NCI-H748 (cell line): ENCODE measurements around the gene ATG13.

Experiments
- DNase-seq: peaks from one replicate; lab custom pipeline; 2025; ENCODE audit not compliant: unreplicated experiment; lab: John Stamatoyannopoulos, UW

The ATG13 gene

DNA sequence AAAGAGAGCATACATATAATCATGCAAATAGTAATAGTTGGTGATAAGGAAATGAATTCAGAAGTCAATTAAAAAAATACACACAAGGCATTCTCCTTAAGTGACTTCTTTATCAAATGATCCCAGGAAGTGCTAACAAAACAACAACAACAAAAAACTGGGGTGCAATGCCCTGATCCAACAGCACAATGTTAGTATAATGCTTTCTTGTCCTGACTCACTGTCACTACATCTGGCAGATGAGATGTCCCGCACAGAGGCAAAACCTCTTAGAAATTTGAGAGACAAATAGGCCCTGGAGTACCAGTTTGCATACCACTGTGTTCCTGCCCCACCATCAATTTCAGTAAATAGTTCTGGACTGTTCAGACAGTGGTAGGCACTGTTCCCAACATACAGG lies 12.6 kb upstream of the ATG13 start:
- no peak for DNase-seq

DNA sequence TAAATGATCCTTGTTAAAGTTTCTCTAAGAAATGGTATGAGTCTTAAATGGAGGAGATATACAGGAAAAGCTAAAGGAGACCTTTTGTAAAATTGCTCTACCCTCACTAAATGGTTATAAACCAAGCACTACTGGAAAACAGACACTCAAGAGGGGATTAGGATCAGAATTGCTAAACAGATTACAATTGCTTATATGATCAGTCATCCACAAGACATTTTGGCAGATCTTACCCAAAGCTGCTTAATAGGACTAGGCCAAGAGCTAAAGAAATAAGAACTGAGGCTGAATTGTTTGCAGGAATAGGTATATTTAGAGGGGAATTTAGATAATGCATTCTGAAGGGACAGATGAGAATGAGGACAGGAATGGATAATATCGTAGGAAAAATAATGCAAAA lies 9.8 kb upstream of the ATG13 start:
- no peak for DNase-seq

DNA sequence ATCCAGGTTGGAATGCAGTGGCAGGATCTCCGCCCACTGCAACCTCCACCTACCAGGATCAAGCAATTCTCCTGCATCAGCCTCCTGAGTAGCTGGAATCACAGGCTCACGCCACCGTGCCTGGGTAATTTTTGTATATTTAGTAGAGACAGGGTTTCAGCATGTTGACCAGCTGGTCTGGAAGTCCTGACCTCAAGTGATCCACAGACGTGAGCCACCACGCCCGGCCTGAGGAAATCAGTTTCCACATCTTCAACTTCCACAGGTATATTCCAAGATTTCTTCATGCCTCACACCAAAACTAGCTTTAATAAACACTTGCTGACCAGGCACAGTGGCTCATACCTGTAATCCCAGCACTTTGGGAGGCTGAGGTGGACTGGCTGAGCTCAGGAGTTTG lies 8.0 kb upstream of the ATG13 start:
- no peak for DNase-seq

DNA sequence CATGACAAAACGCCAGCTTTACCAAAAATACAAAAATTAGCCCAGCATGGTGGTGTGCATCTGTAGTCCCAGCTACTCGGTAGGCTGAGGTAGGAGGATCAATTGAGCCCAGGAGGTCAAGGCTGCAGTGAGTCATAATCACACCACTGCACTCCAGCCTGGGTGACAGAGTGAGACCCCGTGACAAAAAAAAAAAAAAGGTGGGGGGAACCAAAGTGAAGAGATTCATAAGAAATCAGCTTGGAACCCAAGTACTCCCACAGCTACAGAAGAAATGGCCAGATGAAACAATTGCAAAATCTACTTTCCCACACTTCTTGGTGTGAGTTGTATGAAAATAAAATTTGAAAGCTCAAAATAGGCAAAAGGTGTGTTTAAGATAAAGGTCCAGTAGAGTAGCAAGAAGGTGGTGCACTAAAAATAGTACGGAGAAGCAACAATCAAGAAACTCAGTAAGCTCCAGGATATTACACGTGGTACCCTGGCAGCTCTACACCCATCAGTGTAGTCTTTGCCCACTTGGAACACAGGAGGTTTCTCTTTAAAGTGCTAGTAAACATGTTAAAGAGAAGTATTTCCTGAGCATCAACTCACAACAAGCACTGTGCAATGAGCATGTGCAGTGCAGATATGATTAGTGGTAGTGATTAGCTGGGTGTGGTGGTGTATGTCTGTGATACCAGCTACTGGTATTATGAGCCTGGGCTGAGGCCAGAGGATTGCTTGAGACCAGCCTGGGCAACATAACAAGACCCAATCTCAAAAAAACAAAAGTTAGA lies 5.6 kb upstream of the ATG13 start:
- no peak for DNase-seq

DNA sequence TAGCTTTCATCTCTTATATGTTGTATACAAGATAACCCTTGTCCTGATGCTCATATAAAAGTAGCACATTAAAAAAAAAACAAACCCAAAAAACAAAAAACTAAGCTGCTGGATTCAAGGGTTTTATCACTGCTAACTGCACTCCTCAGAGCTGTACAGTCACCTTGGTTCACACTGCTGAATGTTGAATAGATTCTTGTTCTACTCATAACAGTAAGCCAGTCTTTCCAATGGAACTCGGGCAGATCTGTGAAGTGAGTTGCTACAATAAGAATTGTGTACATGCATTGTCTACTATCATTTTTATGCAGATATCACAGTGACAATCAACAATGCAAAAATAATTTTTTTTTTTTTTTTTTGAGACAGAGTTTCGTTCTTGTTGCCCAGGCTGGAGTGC lies 5.0 kb upstream of the ATG13 start:
- DNase-seq: no peak

DNA sequence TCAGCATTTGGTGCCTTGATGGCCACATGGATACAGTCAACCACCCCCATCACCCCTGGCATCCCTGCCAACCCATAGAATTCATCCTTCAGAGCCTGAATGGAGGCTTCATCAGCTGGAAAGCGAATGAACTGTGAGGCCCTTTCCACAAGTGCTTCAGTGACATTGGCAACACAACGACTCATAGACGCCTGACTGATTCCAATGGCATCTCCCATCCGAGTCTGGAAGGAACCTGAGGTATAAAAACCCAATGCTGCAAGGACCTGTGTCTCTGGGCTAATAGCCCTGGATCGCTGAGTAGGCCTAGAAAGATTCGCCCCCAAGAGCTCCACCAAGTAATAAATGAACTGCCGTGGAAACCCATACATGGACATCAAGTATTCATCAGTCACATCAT lies 1.6 kb upstream of the ATG13 start:
- DNase-seq: no peak

DNA sequence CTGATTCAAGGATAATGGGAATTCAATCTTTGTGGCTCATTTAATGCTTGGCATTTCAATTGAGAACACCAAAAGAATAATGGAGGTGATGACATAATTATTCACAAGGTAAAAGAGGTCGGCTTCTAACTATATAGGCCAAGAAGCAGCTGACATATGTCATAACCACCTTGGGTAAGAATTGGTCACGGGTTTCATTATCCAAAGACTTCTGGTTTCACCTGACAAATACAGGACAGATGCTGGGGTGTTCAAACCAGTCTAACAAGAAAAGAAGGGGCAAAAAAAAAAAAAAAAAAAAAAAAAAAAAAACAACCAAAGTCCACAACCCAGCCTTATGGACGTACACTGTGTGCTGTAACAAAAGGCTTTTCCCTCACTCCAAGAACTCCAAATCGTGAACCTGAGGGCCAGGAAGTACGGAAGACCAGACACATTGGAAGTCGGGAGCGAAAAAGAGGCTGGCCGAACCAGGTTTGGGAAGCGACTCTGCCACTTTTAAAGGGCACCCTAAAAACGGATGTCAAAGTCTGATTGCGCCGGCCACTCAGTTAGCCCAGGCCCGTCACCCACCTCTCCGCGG lies 711 bp upstream of the ATG13 start:
- no peak for DNase-seq

DNA sequence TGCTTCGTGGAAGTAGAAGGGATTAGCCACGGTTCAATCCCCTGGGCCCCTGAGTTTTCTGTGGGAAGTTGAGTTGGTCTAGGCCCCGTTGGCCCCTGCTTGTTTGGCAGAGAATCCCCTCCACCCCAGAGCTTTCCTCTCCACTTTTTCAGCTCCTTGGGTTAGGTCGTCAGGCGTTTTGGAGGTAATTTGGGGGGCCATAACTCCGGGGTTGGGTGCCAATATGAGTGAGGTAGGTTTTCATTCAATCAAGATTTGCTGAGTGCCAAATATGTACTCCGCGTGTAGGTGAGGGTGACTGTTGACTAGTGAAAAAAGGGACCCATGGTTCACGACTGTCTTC lies 590 bp downstream of the ATG13 start:
- no peak for DNase-seq

DNA sequence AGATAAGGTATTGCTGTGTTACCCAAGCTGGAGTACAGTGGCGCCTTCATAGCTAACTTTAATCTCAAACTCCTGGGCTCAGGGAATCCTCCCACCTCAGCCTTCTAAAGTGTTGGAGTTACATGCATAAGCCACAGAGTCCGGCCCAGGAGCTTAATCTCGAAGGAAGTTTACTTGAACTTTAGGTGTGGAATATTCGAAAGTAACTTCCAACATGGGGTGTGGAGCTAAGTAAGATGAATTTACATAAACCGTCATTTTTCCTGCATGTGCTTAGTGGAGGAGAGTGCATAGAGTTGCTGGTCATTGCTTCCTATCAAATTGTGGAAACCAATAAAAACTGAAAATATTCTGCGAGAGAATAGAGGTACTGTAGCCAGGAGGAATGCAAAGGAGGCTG lies 1.5 kb downstream of the ATG13 start:
- no peak for DNase-seq

DNA sequence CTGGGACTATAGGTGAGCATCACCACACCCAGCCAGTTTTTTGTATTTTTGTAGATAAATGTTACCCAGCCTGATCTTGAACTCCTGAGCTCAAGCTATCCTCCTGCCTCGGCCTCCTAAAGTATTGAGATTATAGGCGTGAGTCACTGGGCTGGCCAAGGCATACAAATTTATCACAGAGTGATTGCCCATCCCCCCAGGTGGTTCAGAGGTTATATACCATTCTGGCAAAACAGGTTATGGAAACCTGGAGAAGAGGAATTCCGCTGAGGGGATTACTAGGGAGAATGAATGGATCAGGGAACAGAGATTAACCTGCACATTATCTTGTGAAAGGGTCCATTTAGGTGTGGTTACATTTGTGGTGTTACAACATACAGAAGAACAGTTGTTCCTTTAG lies 8.1 kb downstream of the ATG13 start:
- DNase-seq: no peak

DNA sequence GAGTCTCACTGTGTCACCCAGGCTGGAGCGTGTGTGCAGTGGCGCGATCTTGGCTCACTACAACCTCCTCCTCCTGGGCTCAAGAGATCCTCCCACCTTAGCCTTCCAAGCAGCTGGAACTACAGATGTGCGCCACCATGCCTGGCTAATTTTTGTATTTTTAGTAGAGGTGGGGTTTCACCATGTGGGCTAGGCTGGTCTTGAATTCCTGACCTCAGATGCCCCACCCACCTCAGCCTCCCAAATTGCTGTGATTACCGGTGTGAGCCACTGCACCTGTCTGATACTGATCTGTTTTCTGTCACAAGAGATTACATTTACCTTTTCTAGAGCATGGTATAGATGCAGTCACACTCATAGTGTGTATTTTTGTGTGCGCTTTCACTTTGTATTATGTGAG lies 11.6 kb downstream of the ATG13 start:
- no peak for DNase-seq

DNA sequence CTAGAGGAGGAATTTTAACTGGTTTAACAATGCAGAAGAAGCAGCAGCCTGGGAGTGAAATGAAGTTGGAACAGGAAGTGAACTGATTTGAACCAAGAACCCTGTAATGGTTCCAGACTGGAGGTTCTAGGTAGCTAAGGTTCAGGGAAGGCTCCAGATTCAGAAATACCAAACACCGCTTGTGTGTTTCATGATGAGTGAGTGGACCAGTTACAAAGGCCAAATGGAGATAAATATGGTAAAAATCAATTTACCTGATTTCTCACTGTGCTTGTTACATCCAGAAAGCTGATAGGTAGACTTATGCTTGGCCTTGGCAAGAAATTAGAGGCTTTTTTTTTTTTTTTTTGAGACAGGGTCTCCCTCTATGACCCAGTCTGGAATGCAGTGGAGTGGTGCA lies 12.9 kb downstream of the ATG13 start:
- no peak for DNase-seq

DNA sequence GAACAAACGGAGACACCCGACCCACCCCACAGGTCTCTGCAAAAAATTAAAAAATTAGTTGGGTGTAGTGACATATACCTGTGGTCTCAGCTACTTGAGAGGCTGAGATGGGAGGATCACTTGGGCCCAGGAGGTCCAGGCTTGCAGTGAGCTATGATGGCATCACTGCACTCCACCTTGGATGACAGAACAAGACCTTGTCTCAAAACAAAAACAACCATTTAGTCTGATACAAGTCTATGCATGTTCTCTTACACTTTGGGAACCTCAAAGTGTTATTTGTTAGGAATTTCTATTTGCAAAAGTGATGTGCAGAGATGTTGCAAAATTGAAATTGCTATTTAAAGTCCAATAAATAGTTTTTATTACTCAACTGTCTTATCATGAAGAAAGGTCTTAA lies 14.3 kb downstream of the ATG13 start:
- no peak for DNase-seq

DNA sequence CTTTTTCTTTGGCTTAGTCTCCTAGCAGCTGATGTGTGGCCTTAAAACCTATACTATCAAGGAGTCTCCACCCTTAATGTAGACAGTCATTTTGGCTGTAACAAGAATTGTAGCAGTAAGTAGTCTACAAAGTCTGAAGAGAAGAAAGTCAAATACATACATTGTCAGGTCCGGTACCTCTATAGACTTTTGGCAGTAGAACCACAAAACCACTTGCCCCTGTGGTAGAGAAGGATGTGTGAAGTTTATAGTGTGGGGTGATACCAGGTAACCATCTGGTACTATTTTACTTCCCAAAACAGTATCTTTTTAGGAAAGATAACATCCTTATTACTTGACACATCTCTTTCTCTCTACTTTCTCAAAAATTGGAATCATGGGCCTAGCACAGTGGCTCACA lies 15.1 kb downstream of the ATG13 start:
- no peak for DNase-seq

DNA sequence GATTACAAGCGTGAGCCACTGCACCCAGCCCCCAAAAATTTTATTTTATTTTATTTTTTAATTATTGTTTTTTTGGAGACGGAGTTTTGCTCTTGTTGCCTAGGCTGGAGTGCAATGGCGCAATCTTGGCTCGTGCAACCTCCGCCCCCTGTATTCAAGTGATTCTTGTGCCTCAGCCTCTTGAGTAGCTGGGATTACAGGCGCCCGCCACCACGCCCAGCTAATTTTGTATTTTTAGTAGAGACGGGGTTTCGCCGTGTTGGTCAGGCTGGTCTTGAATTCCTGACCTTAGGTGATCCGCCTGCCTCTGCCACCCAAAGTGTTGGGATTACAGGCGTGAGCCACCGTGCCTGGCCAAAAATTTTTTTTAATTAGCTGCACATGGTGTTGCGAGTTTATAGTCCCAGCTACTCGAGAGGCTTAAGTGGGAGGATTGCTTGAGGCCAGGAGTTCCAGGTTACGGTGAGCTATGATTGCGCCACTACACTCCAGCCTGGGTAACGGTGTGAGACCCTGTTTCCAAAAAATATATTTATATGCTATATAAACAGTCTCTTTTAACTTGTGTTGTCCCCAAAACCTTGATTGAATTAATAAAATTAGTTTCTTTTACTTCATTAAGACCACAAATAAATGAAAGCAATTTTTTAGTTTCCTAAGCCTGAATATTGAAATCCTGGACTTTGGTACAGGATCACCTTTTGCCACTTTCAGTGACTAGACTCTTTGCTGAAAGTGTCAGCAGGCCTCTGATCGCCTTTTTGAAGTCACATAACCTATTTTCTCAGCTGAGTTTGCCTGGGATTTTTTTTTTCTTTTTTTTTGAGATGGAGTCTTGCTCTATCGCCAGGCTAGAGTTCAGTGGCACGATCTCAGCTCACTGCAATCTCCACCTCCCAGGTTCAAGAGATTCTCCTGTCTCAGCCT lies 16.2 kb downstream of the ATG13 start:
- no peak for DNase-seq

DNA sequence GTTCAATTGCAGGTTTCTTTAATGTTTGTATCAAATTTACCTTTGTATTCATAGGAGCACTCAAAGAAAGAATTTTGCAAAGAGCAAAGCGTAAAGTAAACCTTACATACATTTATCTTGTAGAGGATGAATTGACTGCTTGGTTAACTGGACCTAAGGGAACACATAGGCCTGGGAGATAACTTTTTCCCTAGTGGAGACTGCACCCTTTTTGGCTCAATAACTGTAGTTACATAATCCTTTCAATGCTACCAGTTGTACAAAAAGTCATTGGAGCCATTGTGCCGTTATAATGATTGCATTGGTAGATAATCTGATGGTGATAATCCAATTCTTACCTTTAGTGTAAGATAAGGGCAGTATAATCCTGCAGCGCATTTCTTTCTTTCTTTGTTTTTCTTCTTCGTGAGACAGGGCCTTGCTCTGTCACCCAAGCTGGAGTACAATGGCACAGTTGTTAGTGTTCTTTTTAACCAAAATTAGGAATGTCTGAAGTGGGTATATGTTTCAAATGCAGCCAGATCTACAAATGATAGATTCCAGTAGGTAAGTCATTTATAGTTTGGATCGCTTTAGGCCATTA lies 18.3 kb downstream of the ATG13 start:
- no peak for DNase-seq

DNA sequence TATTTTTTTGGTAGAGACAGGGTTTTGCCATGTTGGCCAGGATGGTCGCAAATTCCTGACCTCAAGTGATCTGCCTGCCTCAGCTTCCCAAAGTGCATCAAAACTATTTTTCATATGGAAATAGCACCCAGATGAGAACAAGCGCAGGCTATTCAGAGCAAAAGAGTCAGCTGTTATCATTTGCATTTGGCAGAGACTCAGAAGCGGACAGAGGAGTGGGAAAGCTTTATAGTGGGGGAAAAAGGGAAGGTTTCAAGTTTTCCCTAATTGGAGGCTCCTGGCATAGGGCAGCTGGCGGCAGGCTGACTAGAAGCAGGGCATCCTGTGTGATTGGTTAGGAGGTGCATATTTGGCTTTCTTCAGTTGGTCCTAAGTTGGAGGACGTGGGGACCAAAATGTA lies 20.2 kb downstream of the ATG13 start:
- DNase-seq: no peak

DNA sequence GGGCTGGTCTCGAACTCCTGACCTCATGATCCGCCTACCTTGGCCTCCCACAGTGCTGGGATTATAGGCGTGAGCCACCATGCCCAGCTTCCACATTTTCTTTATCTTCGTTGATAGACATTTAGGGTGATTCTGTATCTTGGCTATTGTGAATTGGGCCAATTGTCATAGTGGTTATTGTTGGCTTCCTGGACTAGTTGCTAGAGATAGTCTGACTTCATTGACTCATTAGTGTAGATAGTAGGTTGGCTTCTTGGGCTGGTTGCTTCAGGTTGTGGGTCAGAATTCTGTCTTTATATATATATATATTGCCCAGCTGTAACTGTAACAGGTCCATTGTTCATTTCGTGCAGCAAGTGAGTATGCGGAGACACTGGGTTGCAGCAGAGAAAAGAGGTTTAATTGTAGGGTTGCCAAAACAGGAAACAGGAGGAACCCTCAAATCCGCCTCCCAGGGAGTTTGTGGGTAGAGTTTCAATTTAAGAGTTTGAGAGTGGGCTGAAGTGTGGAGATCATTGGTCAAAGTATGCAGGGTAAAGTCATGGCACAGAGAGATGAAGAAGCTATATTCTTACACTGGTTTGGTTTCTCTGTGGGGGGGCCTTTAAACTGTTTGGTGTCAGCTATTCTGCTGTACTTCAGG lies 22.0 kb downstream of the ATG13 start:
- DNase-seq: no peak

DNA sequence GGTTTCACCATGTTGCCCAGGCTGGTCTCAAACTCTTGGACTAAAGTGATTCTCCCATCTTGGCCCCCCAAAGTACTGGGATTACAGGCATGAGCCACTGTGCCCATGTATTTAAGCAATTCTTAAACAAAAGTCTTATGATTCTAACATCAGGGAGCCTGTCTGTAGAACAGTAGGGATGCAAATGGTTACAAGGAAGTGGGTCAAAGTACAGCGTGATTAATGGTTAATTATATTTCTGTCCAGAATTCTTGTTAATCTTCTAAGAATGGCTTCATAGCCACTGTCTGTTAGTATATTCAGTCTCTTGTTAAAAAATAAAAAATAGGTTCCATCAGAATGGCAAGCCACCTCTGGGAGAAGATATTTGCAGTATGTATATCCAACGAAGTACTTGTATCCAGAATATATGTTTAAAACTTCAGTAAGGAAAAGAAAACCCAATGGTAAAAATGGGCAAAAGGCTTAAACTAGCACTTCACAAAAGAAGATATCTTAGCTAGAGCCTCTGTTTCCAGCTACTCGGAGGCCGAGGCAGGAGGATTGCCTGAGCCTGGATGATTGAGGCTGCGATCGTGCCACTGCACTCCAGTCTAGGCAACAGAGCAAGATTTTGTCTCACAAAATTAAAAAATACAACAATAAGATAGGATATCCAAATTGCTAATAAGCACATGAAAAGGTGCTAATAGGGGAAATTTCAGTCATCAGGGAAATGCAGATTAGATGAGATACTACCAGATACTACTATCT lies 22.9 kb downstream of the ATG13 start:
- no peak for DNase-seq

DNA sequence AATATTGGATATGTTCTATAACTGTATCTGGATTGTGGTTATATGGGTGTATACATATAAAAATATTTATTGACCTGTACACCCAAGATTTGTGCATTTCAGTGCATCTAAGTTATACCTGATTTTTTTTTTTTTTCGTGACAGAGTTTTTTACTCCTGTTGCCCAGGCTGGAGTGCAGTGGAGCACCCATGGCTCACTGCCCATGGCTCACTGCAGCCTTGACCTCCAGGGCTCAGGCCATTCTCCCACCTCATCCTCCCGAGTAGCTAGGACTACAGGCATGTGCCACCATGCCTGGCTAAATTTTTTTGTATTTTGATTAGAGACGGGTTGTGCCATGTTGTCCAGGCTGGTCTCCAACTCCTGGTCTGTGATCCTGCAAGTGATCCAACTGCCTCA lies 24.3 kb downstream of the ATG13 start:
- no peak for DNase-seq
